ENCODE data around the gene VPS29.
"Not testable (repeated sequence)": the region's sequence is repeated elsewhere in the genome, so short reads cannot be mapped to it uniquely, and the experiment has no call there.

VPS29 gene

DNA sequence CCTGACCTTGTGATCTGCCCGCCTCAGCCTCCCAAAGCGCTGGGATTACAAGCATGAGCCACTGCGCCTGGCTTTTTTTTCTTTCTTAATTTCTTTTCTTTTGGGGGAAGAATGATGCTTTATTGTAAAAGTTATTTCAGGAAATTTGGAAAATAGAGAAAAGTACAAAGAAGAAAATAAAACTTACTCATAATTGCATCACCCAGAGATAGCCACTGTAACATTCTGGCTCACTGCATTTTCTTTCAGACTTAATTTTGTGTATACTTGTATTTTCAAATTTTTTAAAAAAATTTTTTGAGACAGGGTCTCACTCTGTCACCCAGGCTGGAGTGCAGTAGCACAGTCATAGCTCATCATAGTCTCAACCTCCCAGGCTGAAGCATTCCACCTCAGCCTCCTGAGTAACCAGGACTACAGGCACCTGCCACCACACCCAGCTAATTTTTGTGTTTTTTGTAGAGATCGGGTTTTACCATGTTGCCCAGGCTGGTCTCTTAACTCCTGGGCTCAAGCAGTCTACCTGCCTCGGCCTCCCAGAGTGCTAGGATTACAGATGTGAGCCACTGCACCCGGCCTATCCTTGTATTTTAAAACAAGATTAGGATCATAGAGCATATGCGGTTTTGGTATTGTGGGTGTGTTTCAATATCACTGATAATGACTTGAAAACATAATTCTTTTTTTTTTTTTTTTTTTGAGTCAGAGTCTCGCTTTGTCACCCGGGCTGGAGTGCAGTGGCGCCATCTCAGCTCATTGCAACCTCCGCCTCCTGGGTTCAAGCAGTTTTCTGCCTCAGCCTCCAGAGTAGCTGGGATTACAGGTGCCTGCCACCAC lies 19.2 kb upstream of the VPS29 start:
- not testable (repeated sequence) for H3K9me3 ChIP-seq (replicated peaks in 1 of 2; ENCODE audit: control insufficient read depth in 2 of 2, insufficient read depth in 1 of 2, low read depth in 1 of 2, low read length in 2 of 2)
- WGBS, 2 donors (ENCODE audit: extremely low coverage in 2 of 2, insufficient read length in 2 of 2, insufficient replicate concordance in 1 of 2), result no CpG with 5 or more reads among the region's 11 CpGs

DNA sequence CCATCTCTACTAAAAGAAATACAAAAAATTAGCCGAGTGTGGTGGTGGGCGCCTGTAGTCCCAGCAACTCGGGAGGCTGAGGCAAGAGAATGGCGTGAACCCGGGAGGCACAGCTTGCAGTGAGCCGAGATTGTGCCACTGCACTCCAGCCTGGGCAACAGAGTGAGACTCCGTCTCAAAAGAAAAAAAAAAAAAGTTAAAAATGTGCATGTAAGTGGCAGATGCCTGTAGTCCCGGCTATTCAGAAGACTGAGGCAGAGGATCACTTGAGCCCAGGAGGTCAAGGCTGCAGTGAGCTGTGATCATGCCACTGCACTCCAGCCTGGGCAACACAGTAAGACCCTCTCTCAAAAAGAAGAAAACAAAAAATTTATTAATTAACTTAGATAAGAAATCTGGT lies 16.1 kb upstream of the VPS29 start:
- H3K4me2 ChIP-seq (ENCODE audit: insufficient read depth, low read length, poor library complexity, severe bottlenecking); H3K14ac ChIP-seq (ENCODE audit: low read length); H3K9ac ChIP-seq (ENCODE audit: low read depth, low read length, poor library complexity); H2AK5ac ChIP-seq (ENCODE audit: low read depth, low read length); H4K91ac ChIP-seq (ENCODE audit: low read depth, low read length, poor library complexity); H3K27me3 ChIP-seq (ENCODE audit: control insufficient read depth in 3 of 3, insufficient read depth in 3 of 3, low read depth in 1 of 3, low read length in 3 of 3); H3K4me3 ChIP-seq (ENCODE audit: low read length in 2 of 2); H2AFZ ChIP-seq (ENCODE audit: low read length); H3K4me1 ChIP-seq (ENCODE audit: control insufficient read depth in 2 of 2, insufficient read depth in 1 of 2, low read depth in 1 of 2, low read length in 2 of 2); H2BK15ac ChIP-seq (ENCODE audit: low read length); H2BK120ac ChIP-seq (ENCODE audit: low read depth, low read length); H3K27ac ChIP-seq (replicated peaks; ENCODE audit: low read length); H4K8ac ChIP-seq (ENCODE audit: low read depth, low read length); H2BK12ac ChIP-seq (ENCODE audit: low read length); H3K18ac ChIP-seq (ENCODE audit: low read length); H3K23ac ChIP-seq (ENCODE audit: low read depth, low read length, poor library complexity); H3K79me1 ChIP-seq (ENCODE audit: low read depth, low read length); H2BK5ac ChIP-seq (ENCODE audit: low read length); DNase-seq (ENCODE audit: low spot score); H3K4ac ChIP-seq (ENCODE audit: low read length); H3K36me3 ChIP-seq (replicated peaks in 1 of 2; ENCODE audit: control insufficient read depth in 2 of 2, insufficient read depth in 2 of 2, low read length in 2 of 2); H3K9me3 ChIP-seq (replicated peaks in 1 of 2; ENCODE audit: control insufficient read depth in 2 of 2, insufficient read depth in 1 of 2, low read depth in 1 of 2, low read length in 2 of 2): not testable (repeated sequence)
- no CpG with 5 or more reads among the region's 8 CpGs for WGBS, 2 donors (ENCODE audit: extremely low coverage in 2 of 2, insufficient read length in 2 of 2, insufficient replicate concordance in 1 of 2)

More for the DNA sequence above, 19.2 kb upstream of the VPS29 start:
- not testable (repeated sequence) for H3K14ac ChIP-seq (ENCODE audit: low read length); H2AK5ac ChIP-seq (ENCODE audit: low read depth, low read length); H3K4me1 ChIP-seq (ENCODE audit: control insufficient read depth in 2 of 2, insufficient read depth in 1 of 2, low read depth in 1 of 2, low read length in 2 of 2); H3K36me3 ChIP-seq (replicated peaks in 1 of 2; ENCODE audit: control insufficient read depth in 2 of 2, insufficient read depth in 2 of 2, low read length in 2 of 2); H2BK12ac ChIP-seq (ENCODE audit: low read length); H3K18ac ChIP-seq (ENCODE audit: low read length); H3K27me3 ChIP-seq (ENCODE audit: control insufficient read depth in 3 of 3, insufficient read depth in 3 of 3, low read depth in 1 of 3, low read length in 3 of 3); H3K4ac ChIP-seq (ENCODE audit: low read length); H3K4me3 ChIP-seq (ENCODE audit: low read length in 2 of 2); H2BK5ac ChIP-seq (ENCODE audit: low read length); H4K91ac ChIP-seq (ENCODE audit: low read depth, low read length, poor library complexity); H2BK15ac ChIP-seq (ENCODE audit: low read length); H2BK120ac ChIP-seq (ENCODE audit: low read depth, low read length); H3K4me2 ChIP-seq (ENCODE audit: insufficient read depth, low read length, poor library complexity, severe bottlenecking); H3K9ac ChIP-seq (ENCODE audit: low read depth, low read length, poor library complexity); H3K27ac ChIP-seq (replicated peaks; ENCODE audit: low read length); H3K79me1 ChIP-seq (ENCODE audit: low read depth, low read length); DNase-seq (ENCODE audit: low spot score); H2AFZ ChIP-seq (ENCODE audit: low read length); H4K8ac ChIP-seq (ENCODE audit: low read depth, low read length); H3K23ac ChIP-seq (ENCODE audit: low read depth, low read length, poor library complexity)

GRCh38 chr12:110516995-110517394 lies 15.1 kb upstream of the VPS29 start:
- no peak overlapping the region for H3K23ac ChIP-seq (ENCODE audit: low read depth, low read length, poor library complexity)
- no peaks in the 10 kb centered on the region for H3K9me3 ChIP-seq (replicated peaks in 1 of 2; ENCODE audit: control insufficient read depth in 2 of 2, insufficient read depth in 1 of 2, low read depth in 1 of 2, low read length in 2 of 2)
- no peak overlapping the region for H2AK5ac ChIP-seq (ENCODE audit: low read depth, low read length)
- no peak overlapping the region for H3K18ac ChIP-seq (ENCODE audit: low read length)
- no peak overlapping the region for H3K4me3 ChIP-seq (ENCODE audit: low read length in 2 of 2)
- no CpG with 5 or more reads among the region's 3 CpGs for WGBS, 2 donors (ENCODE audit: extremely low coverage in 2 of 2, insufficient read length in 2 of 2, insufficient replicate concordance in 1 of 2)
- peaks cover 0 to 7% (median 0%) of the 10 kb centered on the region in 3 experiments for H3K27me3 ChIP-seq (ENCODE audit: control insufficient read depth in 3 of 3, insufficient read depth in 3 of 3, low read depth in 1 of 3, low read length in 3 of 3)
- no peak overlapping the region for H2BK5ac ChIP-seq (ENCODE audit: low read length)
- no peak overlapping the region for H3K14ac ChIP-seq (ENCODE audit: low read length)
- H3K4ac ChIP-seq (ENCODE audit: low read length), result no peak overlapping the region
- H4K8ac ChIP-seq (ENCODE audit: low read depth, low read length), result no peak overlapping the region
- H3K4me1 ChIP-seq (ENCODE audit: control insufficient read depth in 2 of 2, insufficient read depth in 1 of 2, low read depth in 1 of 2, low read length in 2 of 2), result no peaks in the 10 kb centered on the region
- no peak overlapping the region for H2BK120ac ChIP-seq (ENCODE audit: low read depth, low read length)
- no peaks in the 10 kb centered on the region for H3K79me1 ChIP-seq (ENCODE audit: low read depth, low read length)
- H4K91ac ChIP-seq (ENCODE audit: low read depth, low read length, poor library complexity), result no peak overlapping the region
- H2AFZ ChIP-seq (ENCODE audit: low read length), result no peak overlapping the region
- no peak overlapping the region for H2BK15ac ChIP-seq (ENCODE audit: low read length)
- no peak overlapping the region for H3K27ac ChIP-seq (replicated peaks; ENCODE audit: low read length)
- no peak overlapping the region for H3K4me2 ChIP-seq (ENCODE audit: insufficient read depth, low read length, poor library complexity, severe bottlenecking)
- no peak overlapping the region for H2BK12ac ChIP-seq (ENCODE audit: low read length)
- no peaks in the 10 kb centered on the region for H3K36me3 ChIP-seq (replicated peaks in 1 of 2; ENCODE audit: control insufficient read depth in 2 of 2, insufficient read depth in 2 of 2, low read length in 2 of 2)
- no peak for DNase-seq (ENCODE audit: low spot score)
- H3K9ac ChIP-seq (ENCODE audit: low read depth, low read length, poor library complexity), result no peak overlapping the region

GRCh38 chr12:110514363-110514762 lies 12.5 kb upstream of the VPS29 start:
- Histone ChIP-seq H3K4me2 (ENCODE audit: insufficient read depth, low read length, poor library complexity, severe bottlenecking) (no peak overlapping the region), H3K4me1 (ENCODE audit: control insufficient read depth in 2 of 2, insufficient read depth in 1 of 2, low read depth in 1 of 2, low read length in 2 of 2) (no peaks in the 10 kb centered on the region), H3K4me3 (ENCODE audit: low read length in 2 of 2) (no peak overlapping the region), H3K14ac (ENCODE audit: low read length) (no peak overlapping the region), H2BK5ac (ENCODE audit: low read length) (no peak overlapping the region), H4K8ac (ENCODE audit: low read depth, low read length) (no peak overlapping the region), H3K36me3 (replicated peaks in 1 of 2; ENCODE audit: control insufficient read depth in 2 of 2, insufficient read depth in 2 of 2, low read length in 2 of 2) (no peaks in the 10 kb centered on the region), H3K27me3 (ENCODE audit: control insufficient read depth in 3 of 3, insufficient read depth in 3 of 3, low read depth in 1 of 3, low read length in 3 of 3) (peaks cover 0 to 7% (median 0%) of the 10 kb centered on the region in 3 experiments), H3K23ac (ENCODE audit: low read depth, low read length, poor library complexity) (no peak overlapping the region), H3K79me1 (ENCODE audit: low read depth, low read length) (no peaks in the 10 kb centered on the region), H2AFZ (ENCODE audit: low read length) (no peak overlapping the region), H2BK120ac (ENCODE audit: low read depth, low read length) (no peak overlapping the region), H3K27ac (replicated peaks; ENCODE audit: low read length) (no peak overlapping the region), H2BK15ac (ENCODE audit: low read length) (no peak overlapping the region), H3K9ac (ENCODE audit: low read depth, low read length, poor library complexity) (no peak overlapping the region), H3K18ac (ENCODE audit: low read length) (no peak overlapping the region), H3K4ac (ENCODE audit: low read length) (no peak overlapping the region), H2BK12ac (ENCODE audit: low read length) (no peak overlapping the region), H3K9me3 (replicated peaks in 1 of 2; ENCODE audit: control insufficient read depth in 2 of 2, insufficient read depth in 1 of 2, low read depth in 1 of 2, low read length in 2 of 2) (no peaks in the 10 kb centered on the region), H2AK5ac (ENCODE audit: low read depth, low read length) (no peak overlapping the region), H4K91ac (ENCODE audit: low read depth, low read length, poor library complexity) (no peak overlapping the region)
- no peak for DNase-seq (ENCODE audit: low spot score)
- no CpG with 5 or more reads among the region's 1 CpG for WGBS, 2 donors (ENCODE audit: extremely low coverage in 2 of 2, insufficient read length in 2 of 2, insufficient replicate concordance in 1 of 2)

Measured in neuronal stem cell (in vitro differentiated cells).